ENCODE measurements around the gene SIDT2. TPM values are rescaled to one million over a fixed set of nuclear protein-coding genes. Genes with fewer than 3 reads are reported as not detected.

Gene SIDT2
- total RNA-seq, 2 experiments from 2014 or later: 18.3 to 37.7 TPM

DNA sequence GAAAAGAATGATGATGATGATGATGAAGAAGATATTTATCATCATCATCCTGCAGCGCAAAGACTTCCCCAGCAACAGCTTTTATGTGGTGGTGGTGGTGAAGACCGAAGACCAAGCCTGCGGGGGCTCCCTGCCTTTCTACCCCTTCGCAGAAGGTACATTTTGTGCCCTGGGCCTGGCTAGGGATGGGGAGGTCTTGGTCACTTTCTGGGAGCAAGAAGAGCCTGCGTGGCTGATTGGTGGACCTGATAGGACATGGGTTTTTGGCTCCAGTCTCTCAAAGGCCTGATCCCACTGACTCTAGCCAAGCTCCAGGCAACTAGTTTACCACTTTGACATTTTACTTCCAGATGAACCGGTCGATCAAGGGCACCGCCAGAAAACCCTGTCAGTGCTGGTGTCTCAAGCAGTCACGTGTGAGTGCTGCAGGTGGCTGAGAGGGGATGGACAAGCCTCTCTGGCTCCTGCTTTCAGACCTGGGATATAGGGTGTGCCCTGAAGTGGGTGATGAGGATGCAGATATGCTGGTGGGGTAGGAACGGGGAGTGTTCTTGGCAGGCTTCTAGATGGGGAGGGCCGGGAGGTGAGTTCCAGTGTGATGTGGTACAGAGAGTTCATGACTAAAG, 5.3 kb downstream of the SIDT2 start:
- Histone ChIP-seq H4K20me1 (ENCODE audit: insufficient read depth, low read length) (no peaks in the 10 kb centered on the region), H3K4me2 (ENCODE audit: low read length) (no peak overlapping the region), H3K27ac (ENCODE audit: low read depth, low read length, poor library complexity, severe bottlenecking) (no peak overlapping the region), H3K9me3 (ENCODE audit: low read length) (no peaks in the 10 kb centered on the region), H3K4me1 (ENCODE audit: insufficient read depth, low read length, poor library complexity, severe bottlenecking) (peaks cover 41% of the 10 kb centered on the region), H3K9me2 (ENCODE audit: insufficient read depth, low read length) (no peaks in the 10 kb centered on the region), H3K4me3 (ENCODE audit: low read depth, low read length, poor library complexity, severe bottlenecking) (no peak overlapping the region), H3K79me2 (ENCODE audit: insufficient read depth, low read depth, low read length) (peaks cover 3% of the 10 kb centered on the region; the same call in 1 of the 2 replicates), H3K36me3 (ENCODE audit: insufficient read depth, low read length) (peaks cover 19% of the 10 kb centered on the region; the same call in 1 of the 2 replicates), H2AFZ (ENCODE audit: low read length) (no peak overlapping the region)
- no peak for DNase-seq (ENCODE audit: low spot score)
- CTCF ChIA-PET (ENCODE audit: unreplicated experiment): no interaction called here
- POLR2A ChIA-PET: interaction anchor here (0.6 to 1.9 kb wide), 4 partner anchors 38 to 1058 kb away, joined by 3 to 5 read pairs (median 4); no protein-coding TSS in a partner anchor
- TF ChIP-seq EZH2phosphoT487 (IDR thresholded peaks at IDR 0.05; ENCODE audit: borderline replicate concordance, low read depth, low read length): no peak
- intact Hi-C loops (cut with micrococcal nuclease; ENCODE audit: unreplicated experiment): no loop called here
- BruUV-seq (replicated peaks): no TSS peak

DNA sequence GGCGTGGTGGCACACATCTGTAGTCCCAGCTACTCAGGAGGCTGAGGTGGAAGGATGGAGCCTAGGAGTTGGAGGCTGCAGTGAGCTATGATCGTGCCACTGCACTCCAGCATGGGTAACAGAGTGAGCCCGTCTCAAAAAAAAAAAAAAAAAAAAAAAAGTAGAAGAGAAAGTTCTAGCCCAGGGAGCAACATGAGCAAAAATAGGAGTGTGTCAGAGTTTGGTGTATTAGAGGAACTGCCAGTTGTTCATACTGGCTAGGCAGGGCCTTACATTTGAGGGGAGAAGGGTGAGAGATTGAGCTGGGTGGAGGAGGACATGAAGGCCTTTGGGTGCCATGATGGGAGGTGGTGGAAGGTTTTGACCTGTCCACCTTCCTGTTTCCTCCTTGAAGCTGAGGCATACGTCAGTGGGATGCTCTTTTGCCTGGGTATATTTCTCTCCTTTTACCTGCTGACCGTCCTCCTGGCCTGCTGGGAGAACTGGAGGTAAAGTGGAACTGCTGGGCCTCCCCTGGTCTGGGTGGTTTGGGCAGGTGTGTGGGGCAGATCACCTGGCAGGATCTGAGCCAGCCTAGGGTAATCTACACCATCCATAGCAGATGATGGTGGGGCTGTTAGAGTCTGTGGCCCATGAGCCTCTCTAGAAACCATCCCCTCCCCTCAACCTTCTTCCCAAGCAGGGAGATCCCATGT, 7.3 kb downstream of the SIDT2 start:
- Histone ChIP-seq H3K79me2 (ENCODE audit: insufficient read depth, low read depth, low read length) (no peaks in the 10 kb centered on the region), H3K9me2 (ENCODE audit: insufficient read depth, low read length) (no peaks in the 10 kb centered on the region), H3K36me3 (ENCODE audit: insufficient read depth, low read length) (peaks cover 32% of the 10 kb centered on the region; the same call in 1 of the 2 replicates), H3K4me1 (ENCODE audit: insufficient read depth, low read length, poor library complexity, severe bottlenecking) (peaks cover 40% of the 10 kb centered on the region), H2AFZ (ENCODE audit: low read length) (no peak overlapping the region; the same call in 1 of the 2 replicates), H3K4me3 (ENCODE audit: low read depth, low read length, poor library complexity, severe bottlenecking) (no peak overlapping the region), H3K4me2 (ENCODE audit: low read length) (peak overlapping the region; percentile 38), H3K27ac (ENCODE audit: low read depth, low read length, poor library complexity, severe bottlenecking) (peak overlapping the region; percentile 60), H3K9me3 (ENCODE audit: low read length) (no peaks in the 10 kb centered on the region), H4K20me1 (ENCODE audit: insufficient read depth, low read length) (no peaks in the 10 kb centered on the region)
- no TSS peak for BruUV-seq (replicated peaks)
- CTCF ChIA-PET (ENCODE audit: unreplicated experiment): no interaction called here
- TF ChIP-seq, protein P1, sequence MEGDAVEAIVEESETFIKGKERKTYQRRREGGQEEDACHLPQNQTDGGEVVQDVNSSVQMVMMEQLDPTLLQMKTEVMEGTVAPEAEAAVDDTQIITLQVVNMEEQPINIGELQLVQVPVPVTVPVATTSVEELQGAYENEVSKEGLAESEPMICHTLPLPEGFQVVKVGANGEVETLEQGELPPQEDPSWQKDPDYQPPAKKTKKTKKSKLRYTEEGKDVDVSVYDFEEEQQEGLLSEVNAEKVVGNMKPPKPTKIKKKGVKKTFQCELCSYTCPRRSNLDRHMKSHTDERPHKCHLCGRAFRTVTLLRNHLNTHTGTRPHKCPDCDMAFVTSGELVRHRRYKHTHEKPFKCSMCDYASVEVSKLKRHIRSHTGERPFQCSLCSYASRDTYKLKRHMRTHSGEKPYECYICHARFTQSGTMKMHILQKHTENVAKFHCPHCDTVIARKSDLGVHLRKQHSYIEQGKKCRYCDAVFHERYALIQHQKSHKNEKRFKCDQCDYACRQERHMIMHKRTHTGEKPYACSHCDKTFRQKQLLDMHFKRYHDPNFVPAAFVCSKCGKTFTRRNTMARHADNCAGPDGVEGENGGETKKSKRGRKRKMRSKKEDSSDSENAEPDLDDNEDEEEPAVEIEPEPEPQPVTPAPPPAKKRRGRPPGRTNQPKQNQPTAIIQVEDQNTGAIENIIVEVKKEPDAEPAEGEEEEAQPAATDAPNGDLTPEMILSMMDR (conservative IDR thresholded peaks at IDR 0.05; ENCODE audit: low read length): no peak
- no peak for TF ChIP-seq EZH2phosphoT487 (IDR thresholded peaks at IDR 0.05; ENCODE audit: borderline replicate concordance, low read depth, low read length)
- intact Hi-C loops (cut with micrococcal nuclease; ENCODE audit: unreplicated experiment): no loop called here
- POLR2A ChIA-PET: interaction anchor here (0.9 to 1.2 kb wide), 3 partner anchors 12 to 42 kb away, joined by 4 to 5 read pairs (median 4); partner anchors contain the start of gene PAFAH1B2
- peak; percentile 75 for DNase-seq (ENCODE audit: low spot score)

DNA sequence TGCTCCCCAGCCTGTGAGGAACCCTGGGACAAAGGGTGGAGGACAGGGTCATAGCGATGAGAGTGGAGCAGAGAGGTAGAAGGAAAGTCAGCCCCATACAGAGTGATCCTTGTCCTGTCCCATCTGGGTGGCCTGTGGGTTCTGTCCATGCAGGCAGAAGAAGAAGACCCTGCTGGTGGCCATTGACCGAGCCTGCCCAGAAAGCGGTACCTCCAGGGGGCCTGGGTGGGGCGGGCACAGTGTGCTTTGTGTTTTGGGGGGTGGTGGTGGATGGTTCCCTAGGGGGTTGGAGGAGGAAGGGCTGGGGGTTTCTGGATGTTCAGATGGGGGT, 7.9 kb downstream of the SIDT2 start:
- H3K79me2 ChIP-seq (ENCODE audit: insufficient read depth, low read depth, low read length): no peaks in the 10 kb centered on the region
- no TSS peak for BruUV-seq (replicated peaks)
- intact Hi-C loops (cut with micrococcal nuclease; ENCODE audit: unreplicated experiment): no loop called here
- H3K9me2 ChIP-seq (ENCODE audit: insufficient read depth, low read length): no peaks in the 10 kb centered on the region
- H2AFZ ChIP-seq (ENCODE audit: low read length): no peak overlapping the region
- ChIA-PET CTCF (ENCODE audit: unreplicated experiment) (no interaction called here), POLR2A (interaction anchor here (1.1 to 1.2 kb wide), 2 partner anchors 15 to 42 kb away, joined by 4 read pairs; partner anchors contain the start of gene PAFAH1B2)
- no peak overlapping the region for H3K4me3 ChIP-seq (ENCODE audit: low read depth, low read length, poor library complexity, severe bottlenecking)
- peaks cover 37% of the 10 kb centered on the region for H3K4me1 ChIP-seq (ENCODE audit: insufficient read depth, low read length, poor library complexity, severe bottlenecking)
- no peaks in the 10 kb centered on the region for H3K9me3 ChIP-seq (ENCODE audit: low read length)
- peaks cover 32% of the 10 kb centered on the region; the same call in 1 of the 2 replicates for H3K36me3 ChIP-seq (ENCODE audit: insufficient read depth, low read length)
- DNase-seq (ENCODE audit: low spot score): no peak
- no peaks in the 10 kb centered on the region for H4K20me1 ChIP-seq (ENCODE audit: insufficient read depth, low read length)
- peak overlapping the region; percentile 60 for H3K27ac ChIP-seq (ENCODE audit: low read depth, low read length, poor library complexity, severe bottlenecking)
- H3K4me2 ChIP-seq (ENCODE audit: low read length): peak overlapping the region; percentile 38
- no peak for TF ChIP-seq EZH2phosphoT487 (IDR thresholded peaks at IDR 0.05; ENCODE audit: borderline replicate concordance, low read depth, low read length)
- TF ChIP-seq, protein P1 (conservative IDR thresholded peaks at IDR 0.05; ENCODE audit: low read length): no peak

Measured in OCI-LY7 (cell line).